Activated CD4-positive, alpha-beta T cell treated with anti-CD3 and anti-CD28 coated beads, Interleukin-2, amount 50 U/mL, for 16 hours (primary cell): ENCODE results near the gene C1QC.

ENCODE experiments used
- DNase-seq: peaks from one replicate; pipeline ENCODE4 v3.0.0-alpha.2; 2020

Gene C1QC

GRCh38 chr1:22643381-22643780 is at the start of gene C1QC:
C1QC (plus strand) TSS chr1:22643633; CDS start chr1:22644024, 391 bp downstream.
- DNase-seq = no peak

GRCh38 chr1:22594396-22594795 is 49.0 kb upstream of the C1QC start:
- DNase-seq = no peak

GRCh38 chr1:22595108-22595507 is 48.3 kb upstream of the C1QC start:
- DNase-seq = no peak

GRCh38 chr1:22597301-22597965 is 46.0 kb upstream of the C1QC start:
- DNase-seq = no peak

GRCh38 chr1:22597996-22598395 is 45.4 kb upstream of the C1QC start:
- DNase-seq = no peak

- no peak for DNase-seq
Observed at GRCh38 chr1:22598736-22599135, 44.7 kb upstream of the C1QC start.

- no peak for DNase-seq
Observed at GRCh38 chr1:22600071-22600816, 43.2 kb upstream of the C1QC start.

GRCh38 chr1:22600817-22601605 is 42.4 kb upstream of the C1QC start:
- DNase-seq = no peak

GRCh38 chr1:22601610-22602009 is 41.8 kb upstream of the C1QC start:
- no peak for DNase-seq

GRCh38 chr1:22602060-22602740 is 41.2 kb upstream of the C1QC start:
- DNase-seq = no peak

GRCh38 chr1:22606161-22606560 is 37.3 kb upstream of the C1QC start:
- no peak for DNase-seq

- no peak for DNase-seq
Observed at GRCh38 chr1:22607154-22607553, 36.3 kb upstream of the C1QC start.

- no peak for DNase-seq
Observed at GRCh38 chr1:22608361-22608760, 35.1 kb upstream of the C1QC start.

- no peak for DNase-seq
Observed at GRCh38 chr1:22609291-22609690, 34.1 kb upstream of the C1QC start.

GRCh38 chr1:22611530-22611947 is 31.9 kb upstream of the C1QC start:
- peak; percentile 15 for DNase-seq

- DNase-seq = no peak
Observed at GRCh38 chr1:22612671-22613571, 30.5 kb upstream of the C1QC start.

GRCh38 chr1:22613572-22613918 is 29.9 kb upstream of the C1QC start:
- no peak for DNase-seq

GRCh38 chr1:22613951-22614350 is 29.5 kb upstream of the C1QC start:
- no peak for DNase-seq

GRCh38 chr1:22615886-22616285 is 27.5 kb upstream of the C1QC start:
- DNase-seq = no peak

- DNase-seq = no peak
Observed at GRCh38 chr1:22616571-22616970, 26.9 kb upstream of the C1QC start.

GRCh38 chr1:22618056-22618455 is 25.4 kb upstream of the C1QC start:
- DNase-seq = no peak

GRCh38 chr1:22619252-22619651 is 24.2 kb upstream of the C1QC start:
- DNase-seq = no peak
